C4-2B (cell line): ENCODE data around the gene DLG4.

Source experiments
- H3K27ac ChIP-seq: fragments of 450-650 bp; 2 replicates; pipeline ENCODE4 v1.5.1; 2017
- ZFX ChIP-seq: fragments of 450-650 bp; IDR thresholded peaks from 2 replicates; pipeline ENCODE4 v1.6.1; 2017
- TF ChIP-seq, protein P1 (sequence below): fragments of 450-650 bp; conservative IDR thresholded peaks from 2 replicates; pipeline ENCODE4 v1.5.1; 2017; ENCODE audit warnings: mild to moderate bottlenecking

Gene DLG4

DNA sequence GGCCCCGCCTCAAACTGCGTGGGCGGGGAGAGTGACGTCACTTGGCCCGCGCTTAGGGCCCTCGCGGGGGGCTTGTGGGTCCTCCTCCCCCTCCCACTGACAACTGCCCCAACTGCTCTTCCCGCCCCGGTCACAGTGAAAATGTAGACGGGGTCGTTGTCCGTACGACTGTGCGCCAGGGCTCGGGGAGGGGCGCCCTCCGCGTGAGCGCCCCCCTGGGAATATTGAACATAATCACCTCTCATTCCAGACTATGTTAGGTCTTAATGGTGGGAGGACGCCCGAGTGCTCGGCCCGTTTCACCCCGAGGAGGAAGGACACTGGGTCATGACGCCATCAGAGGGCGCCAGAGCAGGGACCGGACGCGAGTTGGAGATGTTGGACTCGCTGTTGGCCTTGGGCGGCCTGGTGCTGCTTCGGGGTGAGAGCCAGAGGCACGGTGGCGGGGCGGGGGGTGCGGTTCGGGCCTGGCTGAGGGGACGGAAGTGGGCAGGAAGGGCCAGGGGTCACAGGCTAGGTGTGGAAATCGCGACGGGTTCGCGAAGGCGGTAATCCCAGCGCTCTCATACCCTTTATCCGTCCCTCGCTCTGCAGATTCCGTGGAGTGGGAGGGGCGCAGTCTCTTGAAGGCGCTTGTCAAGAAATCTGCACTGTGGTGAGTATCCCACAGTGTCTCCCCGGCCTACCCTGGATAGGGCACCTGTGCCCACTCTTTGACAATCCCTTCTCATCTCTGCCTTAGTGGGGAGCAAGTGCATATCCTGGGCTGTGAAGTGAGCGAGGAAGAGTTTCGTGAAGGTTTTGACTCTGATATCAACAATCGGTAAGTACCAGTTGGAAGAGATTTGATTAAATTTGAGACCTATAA lies 32.8 kb upstream of the DLG4 start, which contains the start of gene ELP5:
Gene ELP5 (plus strand): TSS at position 40 of the 868 bp plus-strand sequence. CDS start 336 bp downstream, at position 376.
- TF ChIP-seq, protein P1, sequence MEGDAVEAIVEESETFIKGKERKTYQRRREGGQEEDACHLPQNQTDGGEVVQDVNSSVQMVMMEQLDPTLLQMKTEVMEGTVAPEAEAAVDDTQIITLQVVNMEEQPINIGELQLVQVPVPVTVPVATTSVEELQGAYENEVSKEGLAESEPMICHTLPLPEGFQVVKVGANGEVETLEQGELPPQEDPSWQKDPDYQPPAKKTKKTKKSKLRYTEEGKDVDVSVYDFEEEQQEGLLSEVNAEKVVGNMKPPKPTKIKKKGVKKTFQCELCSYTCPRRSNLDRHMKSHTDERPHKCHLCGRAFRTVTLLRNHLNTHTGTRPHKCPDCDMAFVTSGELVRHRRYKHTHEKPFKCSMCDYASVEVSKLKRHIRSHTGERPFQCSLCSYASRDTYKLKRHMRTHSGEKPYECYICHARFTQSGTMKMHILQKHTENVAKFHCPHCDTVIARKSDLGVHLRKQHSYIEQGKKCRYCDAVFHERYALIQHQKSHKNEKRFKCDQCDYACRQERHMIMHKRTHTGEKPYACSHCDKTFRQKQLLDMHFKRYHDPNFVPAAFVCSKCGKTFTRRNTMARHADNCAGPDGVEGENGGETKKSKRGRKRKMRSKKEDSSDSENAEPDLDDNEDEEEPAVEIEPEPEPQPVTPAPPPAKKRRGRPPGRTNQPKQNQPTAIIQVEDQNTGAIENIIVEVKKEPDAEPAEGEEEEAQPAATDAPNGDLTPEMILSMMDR, result no peak; the same call in 1 of the 2 replicates
- peak; percentile 69 for TF ChIP-seq ZFX

DNA sequence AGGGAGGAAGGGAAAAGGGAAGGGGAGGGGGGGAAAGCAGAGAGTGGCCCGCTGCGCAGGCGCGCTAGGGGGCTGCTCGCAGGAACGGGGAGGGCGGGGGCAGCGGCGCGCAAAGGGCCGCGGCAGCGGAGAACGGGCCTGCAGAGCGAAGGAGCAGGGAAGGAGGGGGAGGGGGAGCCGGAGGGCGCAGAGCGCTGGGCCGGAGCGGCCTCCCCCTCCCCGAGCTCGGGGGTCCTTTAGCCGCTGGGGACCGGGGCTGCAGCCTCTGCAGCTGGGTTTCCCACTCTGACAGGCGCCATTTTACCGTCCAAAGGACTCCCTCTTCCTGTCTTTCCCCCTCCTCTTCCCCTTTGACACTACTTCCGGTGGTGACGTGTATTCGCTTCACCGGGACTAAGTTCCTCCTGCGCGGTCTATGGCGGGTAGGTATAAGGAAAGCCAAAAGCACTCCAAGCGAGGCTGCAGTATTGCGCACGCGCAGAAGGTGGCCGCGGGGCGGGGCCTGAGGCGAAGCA lies 32.1 kb upstream of the DLG4 start, which contains the start of gene CTDNEP1:
Gene CTDNEP1 (minus strand): TSS at position 74 of the 515 bp plus-strand sequence. CDS start 438 bp downstream, outside the sequence.
- H3K27ac ChIP-seq, result peak within 1 kb of the TSS; percentile 87
- TF ChIP-seq, protein P1, result no peak
- TF ChIP-seq ZFX, result no peak

More for the DNA sequence above, 32.8 kb upstream of the DLG4 start, which contains the start of gene ELP5:
- peak within 1 kb of the TSS; percentile 87 for H3K27ac ChIP-seq

DNA sequence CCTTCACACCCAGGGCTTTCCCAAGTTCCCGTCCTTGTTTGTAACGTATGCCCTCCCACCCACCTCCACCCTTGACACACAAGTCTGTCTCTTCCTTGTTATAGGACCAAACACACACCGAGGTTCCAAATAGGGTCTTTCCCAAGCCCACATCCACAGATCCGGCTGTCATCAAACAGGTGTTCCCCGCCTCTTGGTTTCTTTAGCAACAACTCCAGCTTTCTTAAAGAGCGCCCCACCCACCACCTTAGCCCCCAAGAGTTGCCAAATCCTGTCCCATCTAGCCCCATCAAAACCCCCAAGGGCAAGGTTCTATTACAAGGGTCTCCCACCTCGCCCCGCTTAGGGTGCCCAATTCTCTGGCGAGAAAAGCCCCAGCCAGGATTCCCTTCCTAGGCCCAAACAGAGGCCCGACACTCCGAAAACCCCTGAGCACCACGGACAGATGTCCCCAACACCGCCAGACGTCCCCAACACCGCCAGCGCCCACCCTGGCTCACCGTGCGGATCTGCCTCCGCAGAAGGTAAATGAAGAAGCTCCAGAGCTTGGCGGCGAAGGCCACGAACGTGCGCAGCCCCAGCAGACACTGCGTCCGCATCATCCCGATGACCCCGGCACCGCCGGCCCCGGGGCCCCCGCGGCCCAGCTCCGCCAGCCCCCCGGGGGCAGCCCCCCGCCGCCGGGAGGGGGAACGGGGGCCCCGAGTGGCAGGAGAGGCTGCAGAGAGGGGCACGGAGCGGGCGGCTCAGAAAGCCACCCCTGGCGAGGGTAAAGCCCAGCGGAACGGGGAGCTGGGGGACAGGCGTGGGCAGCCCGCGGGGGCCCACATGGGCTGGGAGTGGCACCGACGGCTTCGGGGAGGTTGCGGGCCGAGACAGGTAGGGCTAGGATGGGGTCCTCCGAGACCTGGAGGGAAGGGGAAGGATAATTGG lies 31.3 kb upstream of the DLG4 start:
- H3K27ac ChIP-seq, result peak overlapping the region; percentile 87
- peak; percentile 46 for TF ChIP-seq ZFX
- TF ChIP-seq, protein P1, result no peak

DNA sequence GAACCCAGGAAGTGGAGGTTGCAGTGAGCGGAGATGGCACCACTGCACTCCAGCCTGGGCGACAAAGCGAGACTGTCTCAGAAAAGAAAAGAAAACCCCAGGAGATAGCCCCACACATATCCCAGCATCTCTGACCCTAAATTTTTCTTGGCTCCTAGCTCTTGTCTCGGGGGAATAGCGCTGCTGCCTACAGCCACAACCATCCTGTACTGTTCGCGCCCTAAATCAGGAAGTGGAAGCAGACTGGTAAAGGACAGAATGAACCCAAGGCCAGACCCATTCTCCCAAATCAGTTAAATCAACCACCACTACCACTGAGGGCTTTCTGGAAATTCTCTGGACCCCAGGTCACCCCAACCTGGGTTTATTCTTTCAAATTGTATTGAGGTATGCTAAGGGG lies 30.2 kb upstream of the DLG4 start:
- peak overlapping the region; percentile 87 for H3K27ac ChIP-seq

DNA sequence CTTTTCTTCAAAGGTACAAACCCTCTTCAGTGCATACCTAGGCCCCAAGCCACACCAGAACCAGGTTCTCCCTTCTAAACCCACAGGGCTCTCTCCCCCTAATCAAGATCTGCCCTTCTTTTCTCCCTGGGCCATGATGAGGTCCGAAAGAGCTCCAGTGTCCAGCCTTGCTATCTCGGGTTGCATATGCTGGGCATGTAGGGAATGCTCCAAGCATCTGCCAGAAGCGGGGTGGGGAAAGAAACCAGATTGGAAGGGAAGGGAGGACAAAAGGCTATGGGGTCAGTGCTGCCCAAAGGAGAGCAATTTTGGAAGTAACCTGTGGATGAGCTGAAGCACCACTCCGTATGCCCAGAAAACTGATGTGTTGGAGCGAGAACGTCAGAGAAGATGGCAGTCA lies 29.6 kb upstream of the DLG4 start:
- H3K27ac ChIP-seq, result no peak overlapping the region
- TF ChIP-seq, protein P1, result no peak
- no peak for TF ChIP-seq ZFX

More for the DNA sequence above, 30.2 kb upstream of the DLG4 start:
- no peak for TF ChIP-seq ZFX
- TF ChIP-seq, protein P1, result no peak

DNA sequence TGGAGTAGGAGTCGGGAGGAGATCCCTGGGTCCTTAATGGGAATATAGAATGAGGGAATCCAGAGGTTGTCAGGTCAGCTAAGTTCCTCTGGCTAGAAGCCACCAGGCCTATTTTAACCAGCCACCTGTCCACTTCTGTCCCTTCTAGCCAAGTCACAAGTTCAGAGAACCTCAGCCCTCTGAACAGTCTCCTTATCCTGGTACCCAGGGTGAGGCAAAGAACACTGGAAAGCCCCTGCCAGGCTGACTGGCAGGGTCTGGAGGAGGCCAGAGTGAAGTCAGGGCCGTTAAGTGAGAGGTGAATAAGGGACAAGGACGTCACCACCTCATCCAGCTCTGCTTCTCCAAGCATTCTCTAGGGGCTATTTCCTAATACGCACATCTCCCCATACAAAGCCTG lies 29.2 kb upstream of the DLG4 start:
- H3K27ac ChIP-seq, result no peak overlapping the region
- TF ChIP-seq, protein P1, result no peak
- no peak for TF ChIP-seq ZFX
